HepG2 (cell line): ENCODE measurements around the gene AAGAB. TPM values are rescaled to one million over a fixed set of nuclear protein-coding genes. Genes with fewer than 3 reads are reported as not detected.
A peak's percentile ranks its signal among the peaks of the same experiment; 100 is the strongest.

Experiments
- BCL6 ChIP-seq: IDR thresholded peaks from 2 replicates; pipeline ENCODE4 v1.6.1; 2016; ENCODE audit warnings: missing genetic modification reagents, missing compliant biosample characterization
- CEBPB ChIP-seq: IDR thresholded peaks from 2 replicates; pipeline ENCODE4 v1.6.1; 2011; ENCODE audit warnings: low read depth, low read length, improper control_type of control experiment, borderline replicate concordance
- FOXK1 ChIP-seq: sonication (generic); formaldehyde crosslinking; IDR thresholded peaks from 2 replicates; pipeline ENCODE4 v1.4.0; 2020; ENCODE audit warnings: low read depth, missing genetic modification reagents, borderline replicate concordance
- NR2F6 ChIP-seq, 2 experiments: IDR thresholded peaks; 2 replicates each; pipeline ENCODE4 v1.6.1; 2016; ENCODE audit warnings: antibody characterized with exemption in 1 of 2, mild to moderate bottlenecking in 1 of 2
- PRDM15 ChIP-seq: sonication (generic); formaldehyde crosslinking; IDR thresholded peaks from 2 replicates; pipeline ENCODE4 v1.4.0; 2020; ENCODE audit warnings: missing genetic modification reagents
- SIN3A ChIP-seq: IDR thresholded peaks from 2 replicates; pipeline ENCODE4 v1.6.1; 2011; ENCODE audit warnings: low read depth, mild to moderate bottlenecking, control low read depth, low read length, borderline replicate concordance
- SIX4 ChIP-seq: sonication (generic); formaldehyde crosslinking; IDR thresholded peaks from 2 replicates; pipeline ENCODE4 v1.4.0; 2020; ENCODE audit warnings: missing genetic modification reagents
- SRSF4 ChIP-seq: fragments of 200-400 bp; formaldehyde crosslinking; IDR thresholded peaks from one replicate; pipeline ENCODE4 v1.6.1; 2018; ENCODE audit warnings: mild to moderate bottlenecking, low read depth, low read length, moderate library complexity; ENCODE audit not compliant: poor library complexity, severe bottlenecking
- STAT5B ChIP-seq: sonication (generic); formaldehyde crosslinking; IDR thresholded peaks from 2 replicates; pipeline ENCODE4 v1.4.0; 2020; ENCODE audit warnings: missing genetic modification reagents
- UBTF ChIP-seq: sonication (generic); formaldehyde crosslinking; IDR thresholded peaks from 2 replicates; pipeline ENCODE4 v1.4.0; 2020; ENCODE audit warnings: mild to moderate bottlenecking, missing genetic modification reagents
- ZKSCAN8 ChIP-seq: IDR thresholded peaks from 2 replicates; pipeline ENCODE4 v1.6.1; 2016; ENCODE audit warnings: borderline replicate concordance, missing genetic modification reagents, missing compliant biosample characterization
- ZNF10 ChIP-seq: sonication (generic); formaldehyde crosslinking; IDR thresholded peaks from 2 replicates; pipeline ENCODE4 v1.4.0; 2020; ENCODE audit warnings: mild to moderate bottlenecking, low read depth, missing genetic modification reagents, borderline replicate concordance
- ZNF296 ChIP-seq: sonication (generic); formaldehyde crosslinking; conservative IDR thresholded peaks from 2 replicates; pipeline ENCODE4 v1.5.0; 2020; ENCODE audit warnings: mild to moderate bottlenecking, missing genetic modification reagents
- ZNF597 ChIP-seq: sonication (generic); formaldehyde crosslinking; IDR thresholded peaks from 2 replicates; pipeline ENCODE4 v1.5.0; 2020; ENCODE audit warnings: missing genetic modification reagents
- ZSCAN30 ChIP-seq: sonication (generic); formaldehyde crosslinking; IDR thresholded peaks from 2 replicates; pipeline ENCODE4 v1.5.0; 2020; ENCODE audit warnings: mild to moderate bottlenecking, missing genetic modification reagents
- polyA plus RNA-seq, 8 experiments: library from polyadenylated mRNA; depleted of rRNA in 3 of 8; stranded (reverse) in 7 of 8; unstranded in 1 of 8; fragments of >200 nt; fragmentation: Illumina TruSeq in 4 of 8; extraction: Trizol in 4 of 8; gene quantifications; 2 replicates each; pipeline versions ENCODE4 v1.2.1 to v1.2.3, GENCODE V29; 2011 to 2016; ENCODE audit warnings: low read depth in 4 of 8, missing spikeins in 1 of 8, mixed read lengths in 1 of 8; ENCODE audit not compliant: insufficient read depth in 1 of 8
- total RNA-seq, 5 experiments: library from RNA; depleted of rRNA; stranded (reverse); fragments of >200 nt; fragmentation: Illumina TruSeq; extraction: Trizol; gene quantifications; 2 replicates each; pipeline ENCODE4 v1.2.3, GENCODE V29; 2016; ENCODE audit warnings: low read depth in 1 of 5
- TF ChIP-seq, protein P1 (sequence below): sonication (generic); formaldehyde crosslinking; IDR thresholded peaks from 2 replicates; pipeline ENCODE4 v1.5.1; 2020; ENCODE audit warnings: missing genetic modification reagents, mild to moderate bottlenecking, borderline replicate concordance
- TF ChIP-seq, protein P2 (sequence below): sonication (generic); formaldehyde crosslinking; IDR thresholded peaks from 2 replicates; pipeline ENCODE4 v1.4.0; 2020; ENCODE audit warnings: missing genetic modification reagents, borderline replicate concordance

The AAGAB gene
- total and polyA plus RNA-seq, 2 of the 13 experiments (the other 11 are each of a cell fraction or from before 2014, with no cell fraction given) = 8.0 to 34.9 TPM

- TF ChIP-seq UBTF (CRISPR knock-in tag) (peak; percentile 54; the same call in 1 of the 2 replicates), ZNF10 (CRISPR knock-in tag) (no peak), ZKSCAN8 (CRISPR knock-in tag) (no peak), ZSCAN30 (CRISPR knock-in tag) (no peak), FOXK1 (CRISPR knock-in tag) (no peak), PRDM15 (peak; percentile 52; the same call in 1 of the 2 replicates), STAT5B (no peak), SIN3A (no peak), ZNF597 (CRISPR knock-in tag) (no peak), SRSF4 (no peak), SIX4 (no peak), CEBPB (peak; percentile 46; the same call in 1 of the 2 replicates), BCL6 (no peak), ZNF296 (CRISPR knock-in tag) (no peak), NR2F6 (IDR thresholded peaks at IDR 0.05) (peak; percentile 25; the same call in 1 of the 2 replicates), NR2F6 (CRISPR knock-in tag; IDR thresholded peaks at IDR 0.05) (peak; percentile 74)
- TF ChIP-seq, protein P1, sequence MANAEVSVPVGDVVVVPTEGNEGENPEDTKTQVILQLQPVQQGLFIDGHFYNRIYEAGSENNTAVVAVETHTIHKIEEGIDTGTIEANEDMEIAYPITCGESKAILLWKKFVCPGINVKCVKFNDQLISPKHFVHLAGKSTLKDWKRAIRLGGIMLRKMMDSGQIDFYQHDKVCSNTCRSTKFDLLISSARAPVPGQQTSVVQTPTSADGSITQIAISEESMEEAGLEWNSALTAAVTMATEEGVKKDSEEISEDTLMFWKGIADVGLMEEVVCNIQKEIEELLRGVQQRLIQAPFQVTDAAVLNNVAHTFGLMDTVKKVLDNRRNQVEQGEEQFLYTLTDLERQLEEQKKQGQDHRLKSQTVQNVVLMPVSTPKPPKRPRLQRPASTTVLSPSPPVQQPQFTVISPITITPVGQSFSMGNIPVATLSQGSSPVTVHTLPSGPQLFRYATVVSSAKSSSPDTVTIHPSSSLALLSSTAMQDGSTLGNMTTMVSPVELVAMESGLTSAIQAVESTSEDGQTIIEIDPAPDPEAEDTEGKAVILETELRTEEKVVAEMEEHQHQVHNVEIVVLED (CRISPR knock-in tag) = no peak
- TF ChIP-seq, protein P2, sequence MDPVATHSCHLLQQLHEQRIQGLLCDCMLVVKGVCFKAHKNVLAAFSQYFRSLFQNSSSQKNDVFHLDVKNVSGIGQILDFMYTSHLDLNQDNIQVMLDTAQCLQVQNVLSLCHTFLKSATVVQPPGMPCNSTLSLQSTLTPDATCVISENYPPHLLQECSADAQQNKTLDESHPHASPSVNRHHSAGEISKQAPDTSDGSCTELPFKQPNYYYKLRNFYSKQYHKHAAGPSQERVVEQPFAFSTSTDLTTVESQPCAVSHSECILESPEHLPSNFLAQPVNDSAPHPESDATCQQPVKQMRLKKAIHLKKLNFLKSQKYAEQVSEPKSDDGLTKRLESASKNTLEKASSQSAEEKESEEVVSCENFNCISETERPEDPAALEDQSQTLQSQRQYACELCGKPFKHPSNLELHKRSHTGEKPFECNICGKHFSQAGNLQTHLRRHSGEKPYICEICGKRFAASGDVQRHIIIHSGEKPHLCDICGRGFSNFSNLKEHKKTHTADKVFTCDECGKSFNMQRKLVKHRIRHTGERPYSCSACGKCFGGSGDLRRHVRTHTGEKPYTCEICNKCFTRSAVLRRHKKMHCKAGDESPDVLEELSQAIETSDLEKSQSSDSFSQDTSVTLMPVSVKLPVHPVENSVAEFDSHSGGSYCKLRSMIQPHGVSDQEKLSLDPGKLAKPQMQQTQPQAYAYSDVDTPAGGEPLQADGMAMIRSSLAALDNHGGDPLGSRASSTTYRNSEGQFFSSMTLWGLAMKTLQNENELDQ (CRISPR knock-in tag) = no peak
These were observed 70.9 kb downstream of the AAGAB start (continued) for GRCh38 chr15:67183443-67184169.
